GM06990 (cell line): ENCODE measurements around the gene IL1RL1.
"Not testable (repeated sequence)": the region's sequence is repeated elsewhere in the genome, so short reads cannot be mapped to it uniquely, and the experiment has no call there.

Source experiments
- DNase-seq: peaks from one replicate; pipeline ENCODE4 v3.0.0-alpha.2; 2011; ENCODE audit not compliant: insufficient read length; ENCODE audit errors: extremely low read depth
- H3K27me3 ChIP-seq: replicated peaks from 2 replicates; pipeline ENCODE4 v1.6.0; 2011; ENCODE audit warnings: low read length; ENCODE audit not compliant: control insufficient read depth, insufficient read depth
- H3K36me3 ChIP-seq: 2 replicates; pipeline ENCODE4 v1.5.1; 2011; ENCODE audit warnings: low read length; ENCODE audit not compliant: control insufficient read depth, insufficient read depth
- H3K4me3 ChIP-seq: replicated peaks from 2 replicates; pipeline ENCODE4 v1.5.1; 2011; ENCODE audit warnings: low read depth, mild to moderate bottlenecking, control low read depth, low read length
- TF ChIP-seq, protein P1 (sequence below): IDR thresholded peaks from 2 replicates; pipeline ENCODE4 v1.5.1; 2011; ENCODE audit warnings: low read length, control low read depth, mild to moderate bottlenecking, inconsistent platforms; ENCODE audit not compliant: insufficient read depth, poor library complexity, severe bottlenecking

Gene IL1RL1

DNA sequence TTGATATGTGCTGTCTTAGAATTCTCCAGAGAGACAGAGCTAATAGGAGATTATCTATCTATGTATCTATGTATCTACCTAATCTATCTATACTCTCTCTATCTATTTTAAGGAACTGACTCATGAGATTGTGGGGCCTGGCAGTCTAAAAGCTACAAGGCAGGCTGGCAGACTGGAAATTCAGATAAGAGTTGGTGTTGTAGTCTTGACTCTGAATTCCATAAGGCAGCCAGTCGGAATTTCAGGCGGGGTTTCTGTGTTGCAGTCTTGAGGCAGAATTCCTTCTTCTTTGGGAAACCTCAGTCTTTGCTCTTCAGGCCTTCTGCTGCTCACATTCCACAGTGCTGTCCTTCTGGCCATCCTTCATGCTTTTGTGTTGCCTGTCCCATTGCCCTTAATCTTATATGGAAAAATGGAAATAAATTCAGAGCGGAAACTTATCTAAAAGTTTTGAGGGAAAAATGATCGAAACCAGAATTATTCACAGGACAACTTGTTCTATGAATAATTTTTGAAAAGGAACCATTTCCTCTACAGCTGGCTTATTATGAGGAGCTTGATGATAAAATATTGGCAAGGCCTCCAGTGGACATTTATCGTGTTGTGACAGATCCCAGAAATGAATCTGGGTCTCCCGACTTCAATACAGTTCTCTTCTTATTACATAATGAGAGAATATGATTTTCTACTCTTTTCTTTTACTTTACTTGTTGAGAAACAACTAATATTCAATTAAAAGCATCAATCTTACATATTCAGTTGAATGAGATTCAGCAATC is 10.8 kb downstream of the IL1RL1 start:
- Histone ChIP-seq H3K4me3 (no peak overlapping the region), H3K36me3 (no peaks in the 10 kb centered on the region), H3K27me3 (no peaks in the 10 kb centered on the region)
- TF ChIP-seq, protein P1, sequence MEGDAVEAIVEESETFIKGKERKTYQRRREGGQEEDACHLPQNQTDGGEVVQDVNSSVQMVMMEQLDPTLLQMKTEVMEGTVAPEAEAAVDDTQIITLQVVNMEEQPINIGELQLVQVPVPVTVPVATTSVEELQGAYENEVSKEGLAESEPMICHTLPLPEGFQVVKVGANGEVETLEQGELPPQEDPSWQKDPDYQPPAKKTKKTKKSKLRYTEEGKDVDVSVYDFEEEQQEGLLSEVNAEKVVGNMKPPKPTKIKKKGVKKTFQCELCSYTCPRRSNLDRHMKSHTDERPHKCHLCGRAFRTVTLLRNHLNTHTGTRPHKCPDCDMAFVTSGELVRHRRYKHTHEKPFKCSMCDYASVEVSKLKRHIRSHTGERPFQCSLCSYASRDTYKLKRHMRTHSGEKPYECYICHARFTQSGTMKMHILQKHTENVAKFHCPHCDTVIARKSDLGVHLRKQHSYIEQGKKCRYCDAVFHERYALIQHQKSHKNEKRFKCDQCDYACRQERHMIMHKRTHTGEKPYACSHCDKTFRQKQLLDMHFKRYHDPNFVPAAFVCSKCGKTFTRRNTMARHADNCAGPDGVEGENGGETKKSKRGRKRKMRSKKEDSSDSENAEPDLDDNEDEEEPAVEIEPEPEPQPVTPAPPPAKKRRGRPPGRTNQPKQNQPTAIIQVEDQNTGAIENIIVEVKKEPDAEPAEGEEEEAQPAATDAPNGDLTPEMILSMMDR = no peak
- no peak for DNase-seq

DNA sequence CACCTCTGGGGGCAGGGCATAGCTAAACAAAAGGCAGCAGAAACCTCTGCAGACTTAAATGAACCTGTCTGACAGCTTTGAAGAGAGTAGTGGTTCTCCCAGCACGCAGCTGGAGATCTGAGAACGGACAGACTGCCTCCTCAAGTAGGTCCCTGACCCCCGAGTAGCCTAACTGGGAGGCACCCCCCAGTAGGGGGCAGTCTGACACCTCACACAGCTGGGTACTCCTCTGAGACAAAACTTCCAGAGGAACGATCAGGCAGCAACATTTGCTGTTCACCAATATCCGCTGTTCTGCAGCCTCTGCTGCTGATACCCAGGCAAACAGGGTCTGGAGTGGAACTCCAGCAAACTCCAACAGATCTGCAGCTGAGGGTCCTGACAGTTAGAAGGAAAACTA is 13.6 kb downstream of the IL1RL1 start:
- H3K4me3 ChIP-seq, DNase-seq, H3K36me3 ChIP-seq, H3K27me3 ChIP-seq: not testable (repeated sequence)
- TF ChIP-seq, protein P1 = peak; percentile 9

DNA sequence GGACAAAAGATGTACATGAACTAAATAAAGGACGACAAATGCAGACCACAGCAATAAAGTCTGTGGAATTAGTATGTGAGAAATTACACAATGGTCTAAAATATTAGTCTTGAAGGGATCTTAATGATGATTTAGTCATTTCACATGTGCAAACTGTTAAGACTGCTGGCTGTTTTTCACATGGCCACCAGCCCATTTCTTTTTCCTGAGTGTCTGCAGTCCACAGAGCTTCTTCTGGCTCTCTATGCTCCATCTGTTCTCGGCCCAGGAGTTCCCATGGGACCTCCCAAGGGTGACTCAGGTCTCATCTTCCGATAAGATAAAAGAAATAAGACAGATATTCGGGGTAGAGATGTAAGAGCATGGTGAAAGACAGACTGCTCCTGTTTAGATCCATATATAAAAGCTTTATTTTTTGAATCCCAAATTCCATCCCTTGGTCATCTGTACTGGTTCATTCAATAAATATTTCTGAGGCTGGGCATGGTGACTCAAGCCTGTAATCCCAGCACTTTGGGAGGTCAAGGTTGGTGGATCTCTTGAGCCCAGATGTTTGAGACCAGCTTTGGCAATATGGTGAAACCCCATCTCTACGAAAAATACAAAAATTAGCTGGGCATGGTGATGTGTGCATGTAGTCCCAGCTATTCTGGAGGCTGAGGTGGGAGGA is 20.1 kb downstream of the IL1RL1 start:
- no peak for DNase-seq
- no peaks in the 10 kb centered on the region for H3K27me3 ChIP-seq
- TF ChIP-seq, protein P1 = no peak
- H3K36me3 ChIP-seq = no peaks in the 10 kb centered on the region
- H3K4me3 ChIP-seq = no peak overlapping the region

DNA sequence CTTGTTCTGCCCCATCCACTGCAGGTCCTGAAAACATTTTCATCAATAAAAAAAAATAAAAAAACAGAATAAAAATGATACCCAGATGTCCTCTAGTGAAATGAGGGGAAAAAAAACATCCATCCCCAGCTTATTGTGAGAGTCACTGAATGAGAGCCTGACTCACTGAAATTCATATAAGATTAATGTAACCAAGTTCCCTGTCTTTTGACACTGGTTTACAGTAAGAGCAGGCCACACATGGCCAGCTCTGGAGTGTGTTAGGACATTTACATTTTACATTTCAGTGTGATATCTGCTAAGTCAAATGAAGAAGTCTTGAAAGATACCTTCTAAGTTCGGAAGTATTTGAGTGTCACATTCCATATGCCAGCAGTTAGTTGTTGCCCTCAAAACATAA is 23.1 kb downstream of the IL1RL1 start:
- H3K27me3 ChIP-seq = no peaks in the 10 kb centered on the region
- no peak overlapping the region for H3K4me3 ChIP-seq
- no peak for DNase-seq
- H3K36me3 ChIP-seq = no peaks in the 10 kb centered on the region
- TF ChIP-seq, protein P1 = no peak

DNA sequence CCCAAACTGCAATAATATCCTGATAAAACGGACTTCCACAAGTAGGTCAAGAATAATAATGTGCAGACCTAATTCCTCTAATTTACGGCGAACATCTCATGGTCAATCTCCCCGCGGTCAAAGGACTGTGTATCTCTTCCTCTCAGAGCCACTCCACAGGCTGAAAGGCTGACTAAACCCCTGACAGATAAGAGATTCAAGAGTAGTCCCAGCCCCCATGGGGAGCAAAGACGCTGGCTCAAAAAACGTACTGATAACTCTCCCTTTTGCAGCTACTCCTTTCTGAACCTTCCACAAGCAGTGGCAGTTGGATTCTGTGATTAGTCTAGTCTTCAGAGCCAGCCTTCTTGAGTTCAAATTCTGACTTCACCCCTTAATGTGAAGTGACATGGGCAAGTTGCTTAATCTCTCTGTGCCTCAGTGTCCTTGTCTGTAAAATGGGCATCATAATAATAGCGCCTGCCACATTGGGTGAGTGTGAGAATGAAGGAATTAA is 24.6 kb downstream of the IL1RL1 start:
- no peak overlapping the region for H3K4me3 ChIP-seq
- no peaks in the 10 kb centered on the region for H3K27me3 ChIP-seq
- TF ChIP-seq, protein P1 = no peak
- no peaks in the 10 kb centered on the region for H3K36me3 ChIP-seq
- DNase-seq = no peak
